Fibroblast of skin of left biceps (primary cell): ENCODE results near the gene SLC6A5.
A peak's percentile ranks its signal among the peaks of the same experiment; 100 is the strongest.

Experiments
- DNase-seq, 2 experiments: peaks; one replicate each; pipeline ENCODE4 v3.0.0-alpha.2; 2013; ENCODE audit warnings: low read depth in 2 of 2

SLC6A5 gene

DNA sequence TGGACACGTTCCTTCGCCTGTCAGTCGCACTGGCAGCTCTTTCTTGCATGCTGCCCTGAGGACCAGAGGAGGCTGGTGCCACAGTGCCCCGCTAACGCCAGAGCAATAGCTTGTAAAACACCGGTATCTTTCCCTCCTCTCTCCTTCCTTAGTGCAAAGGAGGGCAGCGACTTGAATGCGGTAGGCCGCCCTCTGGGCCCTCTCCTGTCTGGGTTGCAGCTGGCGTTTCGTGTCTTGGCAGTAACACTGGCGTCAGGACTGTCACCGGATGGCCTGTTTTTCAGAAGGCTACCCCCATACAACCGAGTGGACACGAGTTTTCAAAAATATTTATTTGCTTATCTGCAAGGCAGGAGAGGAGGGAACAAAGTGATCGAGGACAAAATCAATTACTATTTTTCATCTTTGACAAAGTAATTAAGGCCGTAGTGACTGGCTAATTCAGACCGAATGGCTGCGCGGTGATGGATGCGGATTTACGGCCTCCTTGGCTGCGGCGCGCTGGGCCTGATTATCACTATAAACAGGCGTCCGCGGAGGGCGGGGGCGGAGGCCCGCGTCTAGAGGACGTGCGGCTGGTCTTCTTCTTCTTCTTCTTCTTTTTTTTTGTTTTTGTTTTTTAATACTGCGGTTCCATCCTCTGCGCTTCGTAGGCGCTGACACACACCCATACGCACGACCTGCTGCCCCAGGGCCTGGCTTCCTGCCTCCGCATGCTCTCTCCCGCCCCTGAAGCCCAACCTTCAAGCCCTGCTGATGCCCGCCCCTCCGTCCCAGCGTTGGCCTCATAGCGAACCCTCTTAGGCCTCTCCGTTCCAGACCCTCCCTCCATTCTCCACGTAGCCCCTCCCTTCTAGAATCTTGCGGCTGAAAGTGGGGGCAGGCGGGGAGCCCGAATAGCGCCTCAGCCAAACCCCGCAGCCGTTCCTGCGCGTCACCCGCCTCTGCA, 2.9 kb upstream of the SLC6A5 start:
- no peak for DNase-seq

DNA sequence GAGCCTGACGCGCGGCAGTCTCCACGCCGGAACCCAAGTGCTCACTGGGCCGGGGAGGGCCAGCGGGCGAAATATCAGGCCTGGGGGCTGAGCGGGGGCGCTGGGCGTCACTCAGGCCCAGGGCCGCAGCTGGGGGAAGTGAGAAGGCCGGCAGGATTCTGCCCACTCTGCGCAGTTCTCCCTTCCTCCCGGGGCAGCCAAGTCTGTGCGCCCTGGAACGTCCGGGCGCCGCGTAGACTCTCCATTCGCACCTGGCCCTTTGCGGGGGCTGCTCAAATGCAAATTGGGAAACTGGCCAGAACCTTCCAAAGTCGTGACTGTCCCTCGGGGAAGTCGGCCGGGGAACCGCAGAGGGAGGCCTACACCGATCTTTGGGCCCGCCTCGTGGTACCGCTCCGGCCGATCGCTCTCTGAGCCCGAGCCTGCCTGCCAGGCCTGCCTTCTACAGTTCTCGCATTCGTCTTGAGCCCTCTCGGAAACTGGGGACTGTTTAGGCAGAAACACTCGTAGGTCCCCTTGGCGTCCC, 2.2 kb upstream of the SLC6A5 start:
- no peak for DNase-seq

DNA sequence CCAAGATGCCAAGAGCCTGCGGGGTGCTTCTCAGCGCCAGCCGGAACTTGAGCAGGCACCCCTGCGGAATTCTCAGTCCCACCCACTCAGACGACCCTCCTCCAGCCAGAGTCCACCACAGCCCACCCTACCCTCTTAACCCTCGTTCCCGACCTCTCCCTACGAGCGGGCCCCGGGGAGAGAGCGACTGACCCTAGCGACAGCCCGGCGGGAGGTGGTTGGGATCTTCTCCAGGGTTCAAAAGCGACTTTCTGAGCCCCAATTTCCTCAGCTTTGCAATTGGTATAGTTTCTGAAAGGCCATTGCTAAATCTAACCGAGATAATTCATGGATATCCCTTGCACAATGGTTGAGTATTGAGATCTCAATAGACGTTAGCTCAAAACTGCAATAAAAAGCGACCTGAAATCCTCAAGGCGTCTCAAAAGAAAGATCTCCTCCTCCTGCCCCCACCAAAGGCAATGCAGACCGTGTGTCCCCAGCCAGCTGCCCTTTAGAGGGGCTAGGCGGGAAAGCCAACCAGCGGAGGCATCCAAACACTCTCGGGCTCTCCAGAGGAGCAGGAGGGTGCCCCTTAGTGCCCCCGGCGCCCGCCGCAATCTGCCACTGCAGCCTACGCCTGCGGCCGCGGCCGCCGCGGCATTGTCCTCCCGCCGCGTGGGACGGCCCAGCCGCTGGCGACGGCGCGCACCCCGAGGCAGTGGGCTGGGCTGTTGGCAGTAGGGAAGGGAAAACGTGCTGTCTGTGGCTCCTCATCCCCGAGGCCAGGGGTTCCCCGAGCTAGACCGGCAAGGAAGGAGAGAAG, 1.5 kb upstream of the SLC6A5 start:
- no peak for DNase-seq

DNA sequence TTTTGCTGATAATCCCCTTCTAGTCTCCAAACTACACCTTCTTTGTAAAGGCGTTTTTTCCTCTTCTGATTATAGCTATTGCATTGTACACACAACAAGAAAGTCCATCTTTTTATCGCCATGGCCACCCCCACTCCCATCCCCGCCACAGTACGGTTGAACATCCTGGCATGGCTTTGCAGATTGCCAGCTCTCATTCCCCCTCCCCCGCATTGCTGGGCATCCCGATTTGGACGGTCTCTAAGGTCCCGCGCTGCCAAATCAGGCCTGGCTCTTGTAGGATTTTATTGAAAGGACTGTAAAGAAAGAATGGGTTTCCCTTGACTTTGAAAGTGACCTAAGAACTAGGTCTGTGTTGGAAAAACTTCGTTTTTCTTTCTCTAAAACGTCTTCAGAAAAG, 916 bp upstream of the SLC6A5 start:
- no peak for DNase-seq

DNA sequence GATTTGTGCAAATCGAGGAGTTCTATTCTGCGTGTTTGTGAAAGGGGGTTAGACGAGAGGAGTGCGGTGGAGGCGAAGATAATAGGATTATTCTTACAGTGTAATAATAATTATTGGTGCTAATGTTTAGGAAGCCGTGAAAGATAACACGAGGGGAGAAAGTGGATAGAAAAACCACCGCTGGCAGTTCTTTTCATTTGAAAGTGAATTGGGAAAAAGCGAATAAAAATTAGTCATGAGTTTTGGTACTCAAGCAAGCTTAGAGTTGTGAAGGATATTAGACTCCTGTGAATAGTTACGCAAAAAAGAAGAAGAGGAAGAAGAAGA, 575 bp downstream of the SLC6A5 start:
- DNase-seq: no peak

DNA sequence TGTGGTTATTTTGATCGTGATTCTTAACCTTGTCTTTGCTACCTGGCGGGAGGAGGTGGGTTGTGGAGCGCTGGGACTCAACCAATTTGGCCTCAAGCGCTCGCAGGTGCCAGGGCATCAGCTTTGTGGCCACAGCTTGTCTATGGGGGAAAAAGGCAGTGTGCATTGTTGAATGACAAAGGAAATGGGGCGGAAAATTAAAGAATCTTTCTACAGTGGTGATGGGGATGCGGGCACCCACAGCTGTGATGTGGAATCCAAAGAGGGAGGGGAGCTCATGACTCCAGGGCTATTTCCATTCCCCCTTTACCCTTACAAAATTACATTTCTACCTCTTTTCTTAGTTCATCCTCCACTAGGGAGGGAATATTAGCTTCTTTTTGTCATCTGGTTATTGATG, 1.1 kb downstream of the SLC6A5 start:
- no peak for DNase-seq

DNA sequence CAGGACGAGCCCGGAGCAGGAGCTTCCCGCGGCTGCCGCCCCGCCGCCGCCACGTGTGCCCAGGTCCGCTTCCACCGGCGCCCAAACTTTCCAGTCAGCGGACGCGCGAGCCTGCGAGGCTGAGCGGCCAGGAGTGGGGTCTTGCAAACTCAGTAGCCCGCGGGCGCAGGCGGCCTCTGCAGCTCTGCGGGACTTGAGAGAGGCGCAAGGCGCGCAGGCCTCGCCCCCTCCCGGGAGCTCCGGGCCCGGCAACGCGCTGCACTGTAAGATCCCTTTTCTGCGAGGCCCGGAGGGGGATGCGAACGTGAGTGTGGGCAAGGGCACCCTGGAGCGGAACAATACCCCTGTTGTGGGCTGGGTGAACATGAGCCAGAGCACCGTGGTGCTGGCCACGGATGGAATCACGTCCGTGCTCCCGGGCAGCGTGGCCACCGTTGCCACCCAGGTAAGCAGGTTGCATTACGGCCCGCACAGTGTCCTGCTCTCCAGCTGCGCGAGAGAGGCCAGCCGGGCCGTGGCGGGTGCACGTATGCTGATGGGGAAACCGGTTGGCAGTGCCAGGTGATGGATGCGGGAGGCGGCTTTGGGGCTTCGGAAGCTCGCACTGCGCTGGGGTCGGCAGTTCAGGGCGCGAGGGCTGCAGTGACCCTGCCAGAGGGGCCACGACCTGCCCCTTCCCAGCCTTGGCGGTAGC, 2.0 kb downstream of the SLC6A5 start:
- DNase-seq: no peak

DNA sequence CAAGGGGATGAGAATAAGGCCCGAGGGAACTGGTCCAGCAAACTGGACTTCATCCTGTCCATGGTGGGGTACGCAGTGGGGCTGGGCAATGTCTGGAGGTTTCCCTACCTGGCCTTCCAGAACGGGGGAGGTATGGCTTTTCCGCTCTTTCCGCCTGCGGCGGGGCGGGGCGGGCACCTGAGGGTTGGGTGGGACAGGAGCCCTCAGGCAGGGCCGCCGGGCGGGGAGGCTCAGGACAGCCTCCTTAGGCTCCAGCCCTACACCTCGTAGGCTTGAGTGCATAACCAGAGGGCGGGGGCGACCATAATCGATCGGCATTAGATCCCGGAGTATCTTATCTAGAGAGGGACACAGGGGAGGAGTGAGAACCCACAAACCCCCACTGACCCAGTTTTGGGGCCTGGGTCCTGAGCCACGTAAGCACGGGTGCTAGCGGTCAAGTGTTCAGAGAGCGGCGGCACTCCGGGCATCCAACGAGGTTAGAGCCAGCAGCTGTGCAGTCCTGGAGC, 4.9 kb downstream of the SLC6A5 start:
- no peak for DNase-seq

DNA sequence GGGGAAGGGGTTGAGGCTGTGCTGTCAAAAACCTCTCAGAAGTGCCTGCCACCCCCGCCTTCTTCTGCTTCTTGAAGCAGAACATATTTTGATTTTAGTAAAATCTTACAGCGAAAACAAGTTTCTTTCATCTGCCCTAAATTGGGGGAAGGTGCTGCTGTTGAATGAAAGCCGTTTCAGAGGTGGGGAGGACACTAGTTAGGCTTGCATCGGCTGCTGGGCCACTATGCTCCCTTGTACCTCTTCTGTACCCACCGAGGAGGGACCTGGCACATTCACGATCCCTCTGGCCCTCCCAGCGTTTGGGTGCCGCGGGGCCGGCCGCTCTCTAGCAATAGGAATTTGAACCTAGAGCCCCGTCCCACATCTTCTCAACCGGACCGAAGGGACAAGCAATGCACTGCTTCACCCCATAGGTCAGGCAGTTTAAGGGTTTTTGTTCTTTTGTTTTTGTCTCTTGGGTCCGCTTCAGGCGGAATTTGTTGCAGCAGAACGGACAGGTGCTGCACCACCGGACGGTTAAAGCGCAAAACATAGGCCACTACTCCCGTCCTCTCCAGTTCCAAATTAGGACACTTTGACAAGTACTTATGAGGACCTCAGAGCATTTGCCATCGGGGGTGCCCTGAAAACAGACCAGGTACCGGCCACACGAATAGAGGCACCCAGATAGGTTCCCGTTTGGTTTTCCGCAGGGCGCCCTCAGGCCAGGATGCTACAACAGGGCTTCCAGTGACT, 5.6 kb downstream of the SLC6A5 start:
- DNase-seq: no peak

DNA sequence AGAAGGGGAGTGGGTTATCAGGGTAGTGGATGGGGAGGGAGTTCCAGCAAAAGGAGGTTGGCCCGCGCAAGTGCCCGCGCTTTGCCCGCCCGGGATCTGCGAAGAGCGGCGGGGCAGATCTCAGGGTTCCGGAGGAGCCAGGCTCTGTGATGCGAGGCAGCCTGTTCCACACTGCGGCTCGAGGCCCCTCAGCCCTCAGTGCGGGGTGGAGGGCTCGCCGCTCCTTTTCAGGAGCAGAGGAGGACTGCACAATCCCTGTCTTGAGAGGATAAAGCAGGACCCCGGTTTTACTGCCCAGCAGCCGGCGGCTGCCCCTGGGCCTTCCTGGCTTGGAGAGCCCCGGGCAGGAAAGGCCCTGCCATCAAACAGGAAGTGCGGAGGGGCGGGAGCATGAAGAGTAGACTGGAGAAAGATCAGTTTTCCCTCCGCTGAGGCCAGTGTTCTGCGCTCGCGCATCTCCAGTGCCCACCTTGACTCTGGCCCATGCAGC, 6.2 kb downstream of the SLC6A5 start:
- no peak for DNase-seq

DNA sequence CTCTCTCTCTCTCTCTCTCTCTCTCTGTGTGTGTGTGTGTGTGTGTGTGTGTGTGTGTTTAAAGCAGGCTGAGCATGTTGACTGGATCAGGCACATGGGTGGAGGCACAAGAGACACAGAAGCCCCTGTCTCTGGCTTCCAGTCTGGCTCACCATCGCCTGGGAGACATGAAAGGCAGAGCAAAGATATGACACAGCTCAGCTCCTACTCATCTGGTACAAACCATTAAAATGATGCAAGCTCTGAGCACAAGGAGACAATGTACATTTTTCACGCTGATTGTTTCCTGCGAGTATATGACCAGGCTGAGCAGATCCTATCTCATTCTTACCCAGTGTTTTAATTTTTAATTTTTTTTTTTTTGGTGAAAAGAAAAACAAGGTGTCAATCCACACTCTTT, 9.5 kb downstream of the SLC6A5 start:
- DNase-seq: no peak

DNA sequence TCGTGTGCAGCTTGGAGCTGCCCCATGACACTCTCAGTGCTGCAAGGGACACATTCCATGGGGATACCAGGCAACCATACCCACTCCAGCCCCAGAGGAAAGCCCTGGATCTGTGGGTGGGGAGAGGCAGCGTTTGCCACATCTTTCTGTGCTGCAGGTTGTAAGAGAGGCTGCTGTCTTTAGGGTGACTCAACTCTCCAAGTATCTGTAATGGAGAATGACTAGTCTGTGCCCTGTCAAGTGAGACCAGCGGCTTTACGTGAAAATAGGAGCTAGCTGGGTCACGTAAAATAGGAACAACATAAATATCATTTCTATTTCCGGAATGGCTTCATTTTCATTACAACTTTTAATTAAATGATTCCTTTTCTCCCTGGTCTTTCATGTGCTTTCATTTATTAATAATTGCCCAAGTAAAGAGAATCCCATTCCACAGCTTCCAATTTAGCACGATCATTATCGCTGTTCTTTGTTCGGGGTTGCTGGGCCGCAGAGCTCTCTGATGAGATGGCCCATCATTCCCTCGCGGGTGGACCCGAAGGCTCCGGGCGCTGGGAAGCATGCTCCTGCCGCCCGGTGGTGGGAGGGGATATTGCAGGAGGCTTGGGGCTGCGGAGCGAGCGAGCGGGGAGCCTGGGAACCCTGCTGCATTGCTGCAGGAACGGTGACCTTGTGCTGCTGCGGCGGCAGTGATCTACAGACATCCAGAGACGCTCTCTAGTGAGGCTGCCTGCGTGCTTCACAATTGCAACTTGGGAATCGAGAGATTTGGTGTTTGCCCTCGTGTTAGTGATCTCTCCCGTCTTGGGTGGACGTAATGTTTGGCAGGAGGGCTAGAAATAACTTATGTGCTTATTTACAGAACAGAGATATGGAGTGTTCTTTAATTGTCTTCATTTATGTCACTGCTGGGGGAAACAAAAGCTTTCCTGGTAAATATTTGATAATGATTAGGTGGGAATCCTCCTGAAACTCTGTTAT, 10.6 kb downstream of the SLC6A5 start:
- DNase-seq: peak; percentile 7 to 8

DNA sequence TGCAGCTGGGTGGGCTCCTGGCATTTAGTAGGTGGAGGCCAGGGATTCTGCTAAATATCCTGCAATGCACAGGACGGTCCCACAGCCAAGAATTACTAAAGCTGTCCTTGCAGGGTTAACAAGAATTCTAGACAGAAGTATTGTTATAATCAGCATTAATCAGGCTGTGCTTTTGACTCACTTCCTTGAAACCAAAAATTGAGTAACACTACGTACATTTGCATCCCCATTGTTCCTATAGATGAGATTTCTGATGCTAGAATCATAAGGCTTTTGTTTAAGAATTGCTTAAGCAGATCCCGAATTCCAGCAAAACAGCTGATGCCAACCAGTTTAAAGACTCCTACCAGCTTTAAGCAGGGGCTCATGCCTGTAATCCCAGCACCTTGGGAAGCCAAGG, 11.4 kb downstream of the SLC6A5 start:
- DNase-seq: no peak

DNA sequence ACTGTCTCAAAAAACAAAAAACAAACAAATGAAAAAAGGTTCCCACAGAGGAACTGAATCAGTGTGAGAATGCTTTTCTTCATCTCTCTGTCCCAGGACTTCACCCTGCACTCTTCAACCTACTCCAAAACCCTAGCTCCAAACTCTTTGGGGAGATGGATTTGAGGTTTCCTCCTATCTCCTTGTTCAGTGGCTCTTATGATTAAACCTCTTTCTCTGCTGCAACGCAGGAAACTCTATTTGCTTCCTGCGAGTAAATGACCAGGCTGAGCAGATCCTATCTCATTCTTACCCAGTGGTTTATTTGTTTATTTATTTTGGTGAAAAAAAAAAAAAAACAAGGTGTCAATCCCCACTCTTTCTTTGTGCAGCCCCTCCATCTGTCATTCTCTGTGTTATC, 12.0 kb downstream of the SLC6A5 start:
- DNase-seq: no peak

DNA sequence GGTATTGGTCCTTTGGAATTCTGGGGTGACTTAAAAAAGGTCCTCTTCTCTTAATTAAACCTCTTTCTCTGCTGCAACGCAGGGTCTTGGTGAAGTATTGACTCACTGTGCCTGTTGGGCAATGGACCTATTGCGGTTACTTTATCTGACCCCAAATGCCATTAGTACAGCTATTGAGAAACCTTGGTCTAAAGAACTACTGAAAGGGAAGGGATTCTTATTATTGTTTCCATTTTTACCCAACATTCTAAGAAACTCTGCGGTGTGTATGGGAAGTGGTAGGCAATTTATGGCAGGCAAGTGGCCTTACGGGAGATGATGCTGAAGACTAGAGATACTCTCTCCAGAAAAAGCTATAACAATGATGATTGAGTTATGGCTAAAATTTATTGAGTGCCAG, 12.5 kb downstream of the SLC6A5 start:
- DNase-seq: no peak

DNA sequence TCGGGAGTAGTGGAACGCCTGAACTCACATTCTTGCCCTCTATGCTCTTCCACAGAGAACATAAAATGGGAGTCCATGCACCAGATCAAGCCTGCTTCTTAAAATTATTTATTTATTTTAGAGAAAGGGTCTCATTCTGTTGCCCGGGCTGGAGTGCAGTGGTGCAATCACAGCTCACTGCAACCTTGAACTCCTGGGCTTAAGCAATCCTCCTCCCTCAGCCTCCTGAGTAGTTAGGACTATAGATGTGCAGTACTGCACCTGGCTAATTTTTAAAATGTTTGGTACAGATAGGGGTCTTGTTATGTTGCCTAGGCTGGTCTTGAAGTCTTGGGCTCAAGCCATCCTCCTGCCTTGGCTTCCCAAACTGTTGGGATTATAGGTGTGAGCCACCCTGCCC, 13.0 kb downstream of the SLC6A5 start:
- no peak for DNase-seq

DNA sequence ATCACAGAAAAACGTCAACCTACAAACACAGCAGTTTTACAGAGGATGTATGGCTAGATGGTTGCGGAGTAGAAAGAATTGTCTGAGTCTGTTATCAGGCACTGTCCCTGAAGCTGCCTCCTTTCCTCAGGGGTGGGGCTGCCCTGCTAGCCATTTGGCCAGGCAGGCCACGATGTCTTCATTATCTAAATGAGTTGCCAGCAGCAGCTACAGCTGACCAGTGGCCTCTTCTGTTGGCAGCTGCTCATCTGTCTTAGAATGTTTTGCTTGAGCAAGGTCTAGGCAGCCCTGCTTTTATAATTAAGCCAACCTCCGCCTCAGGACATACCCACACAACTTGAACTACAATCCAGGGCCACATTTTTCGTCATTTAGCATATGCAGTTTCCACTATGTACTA, 17.5 kb downstream of the SLC6A5 start:
- DNase-seq: no peak

DNA sequence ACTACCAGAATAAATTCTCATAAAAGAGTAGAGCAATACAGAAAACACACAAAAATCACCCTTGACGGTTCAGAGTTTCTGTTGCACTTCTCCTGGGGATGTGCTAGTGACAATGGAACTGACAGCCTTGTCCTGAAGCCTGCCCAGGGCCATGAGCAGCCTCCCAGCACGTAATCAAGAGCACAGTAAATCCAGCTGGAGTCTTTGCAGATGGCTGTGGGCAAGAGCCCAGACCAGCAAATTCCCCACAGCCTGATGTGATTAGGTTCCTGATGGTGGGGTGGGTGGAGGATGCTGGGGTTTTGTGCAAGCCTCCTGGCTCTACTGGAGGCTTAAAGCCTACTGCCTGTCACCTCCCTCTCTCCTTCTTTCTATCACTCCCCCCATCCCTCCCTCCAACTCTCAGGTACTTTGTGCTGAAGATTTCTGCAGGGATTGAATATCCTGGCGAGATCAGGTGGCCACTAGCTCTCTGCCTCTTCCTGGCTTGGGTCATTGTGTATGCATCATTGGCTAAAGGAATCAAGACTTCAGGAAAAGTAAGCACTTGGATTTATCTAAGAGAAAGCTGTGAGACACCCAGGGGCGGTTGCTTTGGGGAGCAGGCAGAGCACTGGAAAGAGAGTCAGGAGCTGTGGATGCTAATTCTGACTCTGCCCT, 18.1 kb downstream of the SLC6A5 start:
- no peak for DNase-seq

DNA sequence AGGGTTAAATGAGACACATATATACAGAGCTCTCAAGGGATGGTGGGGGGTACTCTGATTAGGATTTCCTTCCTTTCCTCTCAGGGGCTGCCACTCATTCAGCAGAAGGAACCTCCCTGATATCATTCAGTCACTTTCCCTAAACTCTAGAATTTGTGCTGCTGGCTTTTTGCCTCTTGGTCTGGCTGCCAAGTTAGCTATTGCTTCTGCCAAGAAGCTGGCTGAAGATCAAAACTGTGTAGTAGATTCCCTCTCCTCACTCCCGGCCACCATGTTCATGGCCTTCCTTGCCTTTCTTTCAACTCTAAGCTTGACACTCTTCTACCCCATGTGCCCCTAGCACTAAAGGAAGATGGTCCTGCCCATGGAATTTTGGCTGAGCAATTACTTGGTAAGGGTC, 18.7 kb downstream of the SLC6A5 start:
- no peak for DNase-seq
